ENCODE measurements around the gene PDE6A. TPM values are rescaled to one million over a fixed set of nuclear protein-coding genes. Genes with fewer than 3 reads are reported as not detected.
A peak's percentile ranks its signal among the peaks of the same experiment; 100 is the strongest.

The PDE6A gene
- polyA plus RNA-seq, 3 donors: 0.01 TPM; not detected in 2

- peak in 1 of 3 donors; percentile 11 for DNase-seq
- no peak overlapping the region for H3K4me3 Mint-ChIP-seq
- peaks cover 22% of the 10 kb centered on the region for H3K4me1 Mint-ChIP-seq
- no peak for TF ChIP-seq CTCF (IDR thresholded peaks at IDR 0.05)
- H3K4me3 ChIP-seq (replicated peaks in 1 of 3; ENCODE audit: low read depth in 2 of 3, low read length in 3 of 3): no peak overlapping the region
- no peaks in the 10 kb centered on the region for H3K27me3 ChIP-seq (ENCODE audit: control insufficient read depth in 2 of 2, insufficient read depth in 2 of 2, low read length in 2 of 2)
- no peaks in the 10 kb centered on the region for H3K27me3 Mint-ChIP-seq (ENCODE audit: low read depth in 3 of 3)
- H3K9me3 Mint-ChIP-seq: no peaks in the 10 kb centered on the region
- H3K9me3 ChIP-seq (replicated peaks in 1 of 2; ENCODE audit: control insufficient read depth in 1 of 2, insufficient read depth in 1 of 2, low read length in 2 of 2): no peaks in the 10 kb centered on the region
- H3K4me2 ChIP-seq (replicated peaks; ENCODE audit: extremely low read depth, low read length, poor library complexity, severe bottlenecking): no peak overlapping the region
- peak overlapping the region; percentile 2 for H3K9ac ChIP-seq (ENCODE audit: insufficient read depth, low read length, poor library complexity, severe bottlenecking)
- H2AFZ ChIP-seq (ENCODE audit: insufficient read depth, low read depth, low read length, poor library complexity, severe bottlenecking): no peak overlapping the region
- peak overlapping the region in 1 of 2 donors; percentile 16 for H3K27ac ChIP-seq (ENCODE audit: low read depth in 1 of 2, low read length in 2 of 2)
- H4K20me1 ChIP-seq (ENCODE audit: insufficient read depth, low read length): peaks cover 94% of the 10 kb centered on the region
- peaks cover 6 to 13% of the 10 kb centered on the region in 2 donors for H3K4me1 ChIP-seq (ENCODE audit: control insufficient read depth in 1 of 2, insufficient read depth in 2 of 2, low read length in 2 of 2)
- intact Hi-C loops (cut with micrococcal nuclease): no loop called here
- peaks cover 0 to 26% of the 10 kb centered on the region in 2 donors for H3K36me3 ChIP-seq (replicated peaks in 1 of 2; ENCODE audit: control insufficient read depth in 1 of 2, insufficient read depth in 2 of 2, low read length in 2 of 2)
- peaks cover 15 to 30% of the 10 kb centered on the region in 2 donors for H3K36me3 Mint-ChIP-seq
- peak overlapping the region in 2 of 7 donors; percentile 5 to 10 for H3K27ac Mint-ChIP-seq
- H3K79me2 ChIP-seq (ENCODE audit: insufficient read depth, low read length): peaks cover 54% of the 10 kb centered on the region
- no CpG with 5 or more reads among the region's 6 CpGs for WGBS (ENCODE audit: insufficient coverage)
Measured at GRCh38 chr5:149810856-149811255, 133.7 kb downstream of the PDE6A start.

- H3K27ac ChIP-seq (ENCODE audit: low read depth in 1 of 2, low read length in 2 of 2): peak overlapping the region in 1 of 2 donors; percentile 16
- WGBS (ENCODE audit: insufficient coverage): 100% methylated on average over 4 of the region's 8 CpGs
- peaks cover 0 to 26% of the 10 kb centered on the region in 2 donors for H3K36me3 ChIP-seq (replicated peaks in 1 of 2; ENCODE audit: control insufficient read depth in 1 of 2, insufficient read depth in 2 of 2, low read length in 2 of 2)
- H4K20me1 ChIP-seq (ENCODE audit: insufficient read depth, low read length): peaks cover 94% of the 10 kb centered on the region
- Mint-ChIP-seq H3K4me3 (no peak overlapping the region), H3K4me1 (peaks cover 26% of the 10 kb centered on the region), H3K27me3 (ENCODE audit: low read depth in 3 of 3) (no peaks in the 10 kb centered on the region), H3K27ac (peak overlapping the region in 3 of 7 donors; percentile 5 to 63 (median 21)), H3K9me3 (no peaks in the 10 kb centered on the region), H3K36me3 (peaks cover 15 to 30% of the 10 kb centered on the region in 2 donors)
- H3K9ac ChIP-seq (ENCODE audit: insufficient read depth, low read length, poor library complexity, severe bottlenecking): peak overlapping the region; percentile 2
- intact Hi-C loops (cut with micrococcal nuclease): no loop called here
- no peak overlapping the region for H3K4me3 ChIP-seq (replicated peaks in 1 of 3; ENCODE audit: low read depth in 2 of 3, low read length in 3 of 3)
- H3K4me1 ChIP-seq (ENCODE audit: control insufficient read depth in 1 of 2, insufficient read depth in 2 of 2, low read length in 2 of 2): peaks cover 10 to 18% of the 10 kb centered on the region in 2 donors
- no peaks in the 10 kb centered on the region for H3K9me3 ChIP-seq (replicated peaks in 1 of 2; ENCODE audit: control insufficient read depth in 1 of 2, insufficient read depth in 1 of 2, low read length in 2 of 2)
- TF ChIP-seq CTCF (IDR thresholded peaks at IDR 0.05): no peak
- no peak for DNase-seq
- H3K4me2 ChIP-seq (replicated peaks; ENCODE audit: extremely low read depth, low read length, poor library complexity, severe bottlenecking): no peak overlapping the region
- peaks cover 54% of the 10 kb centered on the region for H3K79me2 ChIP-seq (ENCODE audit: insufficient read depth, low read length)
- no peak overlapping the region for H2AFZ ChIP-seq (ENCODE audit: insufficient read depth, low read depth, low read length, poor library complexity, severe bottlenecking)
- no peaks in the 10 kb centered on the region for H3K27me3 ChIP-seq (ENCODE audit: control insufficient read depth in 2 of 2, insufficient read depth in 2 of 2, low read length in 2 of 2)
Measured at GRCh38 chr5:149809931-149810691, 134.5 kb downstream of the PDE6A start.

Data from CD14-positive monocyte (primary cell).